ENCODE results near the gene TC2N. TPM values are rescaled to one million over a fixed set of nuclear protein-coding genes. Genes with fewer than 3 reads are reported as not detected.

The TC2N gene
- total and polyA plus RNA-seq, 4 donors, result 0.62 to 6.4 (median 1.6) TPM

- TF ChIP-seq ZBTB33 (IDR thresholded peaks at IDR 0.05) (peak; percentile 37), MAX (IDR thresholded peaks at IDR 0.05) (peak; percentile 94), NR2F2 (IDR thresholded peaks at IDR 0.05) (peak; percentile 50), HNF4A (conservative IDR thresholded peaks at IDR 0.05) (peak; percentile 79 to 95)
These were observed 29.9 kb upstream of the TC2N start (continued) for GRCh38 chr14:91897106-91897701.

- Histone ChIP-seq H3K9me3 (ENCODE audit: control insufficient read depth in 4 of 4, low read length in 3 of 4) (no peaks in the 10 kb centered on the region), H3K4me1 (ENCODE audit: control insufficient read depth in 4 of 4, insufficient read depth in 4 of 4, low read length in 3 of 4) (peaks cover 3 to 29% (median 20%) of the 10 kb centered on the region in 4 donors), H3K27ac (ENCODE audit: low read depth in 1 of 2, low read length in 2 of 2) (no peak overlapping the region), H3K4me3 (ENCODE audit: low read depth in 1 of 3, low read length in 3 of 3) (no peak overlapping the region), H3K9ac (ENCODE audit: low read depth in 1 of 2, low read length in 2 of 2) (no peak overlapping the region), H3K36me3 (ENCODE audit: control insufficient read depth in 4 of 4, insufficient read depth in 3 of 4, low read depth in 1 of 4, low read length in 3 of 4) (no peaks in the 10 kb centered on the region), H3K27me3 (ENCODE audit: control insufficient read depth in 4 of 4, insufficient read depth in 4 of 4, low read length in 3 of 4) (no peaks in the 10 kb centered on the region)
- whole genome bisulfite sequencing, result 95% methylated on average over 4 of the region's 4 CpGs
- DNase-seq (ENCODE audit: low spot score), result no peak
- no peak for TF ChIP-seq MAX (IDR thresholded peaks at IDR 0.05)
- TF ChIP-seq FOXA1 (IDR thresholded peaks at IDR 0.05), result no peak
- TF ChIP-seq EGR1 (IDR thresholded peaks at IDR 0.05; ENCODE audit: low read depth in 2 of 2), result no peak
- no peak for TF ChIP-seq HNF4A (conservative IDR thresholded peaks at IDR 0.05)
- no peak for TF ChIP-seq CTCF (IDR thresholded peaks at IDR 0.05; ENCODE audit: low read depth, low read length, missing input control)
- no peak for TF ChIP-seq REST (IDR thresholded peaks at IDR 0.05)
- no peak for TF ChIP-seq TAF1 (conservative IDR thresholded peaks at IDR 0.05)
- no peak for TF ChIP-seq ZBTB33 (IDR thresholded peaks at IDR 0.05)
- no peak for TF ChIP-seq RAD21 (IDR thresholded peaks at IDR 0.05)
- TF ChIP-seq YY1 (IDR thresholded peaks at IDR 0.05), result no peak
- no peak for TF ChIP-seq GABPA (IDR thresholded peaks at IDR 0.05 in 1 of 2, conservative IDR thresholded peaks at IDR 0.05 in 1 of 2)
- no peak for TF ChIP-seq NR2F2 (IDR thresholded peaks at IDR 0.05)
- no peak for TF ChIP-seq SP1 (IDR thresholded peaks at IDR 0.05)
- no peak for TF ChIP-seq ATF3 (IDR thresholded peaks at IDR 0.05)
- TF ChIP-seq RXRA (IDR thresholded peaks at IDR 0.05), result no peak
These were observed 29.1 kb upstream of the TC2N start for GRCh38 chr14:91896419-91896818.
